Inferior parietal cortex (tissue), 1 donor: Measurements from ENCODE around the gene UBL4A.

ENCODE experiments used
- DNase-seq: peaks from one replicate; pipeline ENCODE4 v3.0.0-alpha.2; 2016; ENCODE audit errors: extremely low spot score

UBL4A gene

DNA sequence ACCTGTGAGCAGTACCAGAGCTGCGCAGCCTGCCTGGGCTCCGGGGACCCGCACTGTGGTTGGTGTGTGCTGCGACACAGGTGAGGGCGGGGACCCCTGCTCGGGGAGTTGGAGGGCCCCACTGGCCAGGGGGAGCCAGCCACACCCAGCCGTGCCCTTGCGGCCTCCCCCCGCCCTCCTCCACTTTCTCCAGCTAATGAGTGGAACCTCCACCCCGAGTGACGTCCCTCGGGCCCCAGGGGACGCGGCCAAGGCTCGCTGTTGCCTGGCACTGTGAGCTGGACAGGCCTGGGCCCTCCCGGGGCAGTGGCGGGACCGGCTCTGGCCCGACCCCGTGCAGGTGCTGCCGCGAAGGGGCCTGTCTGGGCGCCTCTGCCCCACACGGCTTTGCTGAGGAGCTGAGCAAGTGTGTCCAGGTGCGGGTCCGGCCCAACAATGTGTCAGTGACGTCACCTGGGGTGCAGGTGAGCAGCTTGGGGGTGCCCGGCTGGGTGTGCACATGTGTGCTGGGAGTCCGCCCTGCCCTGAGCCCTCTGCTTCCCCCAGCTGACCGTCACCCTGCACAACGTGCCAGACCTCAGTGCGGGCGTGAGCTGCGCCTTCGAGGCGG is 22.7 kb downstream of the UBL4A start:
- DNase-seq = no peak

GRCh38 chrX:154462396-154462795 is 24.0 kb downstream of the UBL4A start:
- DNase-seq = no peak

- no peak for DNase-seq
Observed at GRCh38 chrX:154460326-154460725, 26.1 kb downstream of the UBL4A start.

GRCh38 chrX:154459832-154460231 is 26.6 kb downstream of the UBL4A start:
- no peak for DNase-seq

DNA sequence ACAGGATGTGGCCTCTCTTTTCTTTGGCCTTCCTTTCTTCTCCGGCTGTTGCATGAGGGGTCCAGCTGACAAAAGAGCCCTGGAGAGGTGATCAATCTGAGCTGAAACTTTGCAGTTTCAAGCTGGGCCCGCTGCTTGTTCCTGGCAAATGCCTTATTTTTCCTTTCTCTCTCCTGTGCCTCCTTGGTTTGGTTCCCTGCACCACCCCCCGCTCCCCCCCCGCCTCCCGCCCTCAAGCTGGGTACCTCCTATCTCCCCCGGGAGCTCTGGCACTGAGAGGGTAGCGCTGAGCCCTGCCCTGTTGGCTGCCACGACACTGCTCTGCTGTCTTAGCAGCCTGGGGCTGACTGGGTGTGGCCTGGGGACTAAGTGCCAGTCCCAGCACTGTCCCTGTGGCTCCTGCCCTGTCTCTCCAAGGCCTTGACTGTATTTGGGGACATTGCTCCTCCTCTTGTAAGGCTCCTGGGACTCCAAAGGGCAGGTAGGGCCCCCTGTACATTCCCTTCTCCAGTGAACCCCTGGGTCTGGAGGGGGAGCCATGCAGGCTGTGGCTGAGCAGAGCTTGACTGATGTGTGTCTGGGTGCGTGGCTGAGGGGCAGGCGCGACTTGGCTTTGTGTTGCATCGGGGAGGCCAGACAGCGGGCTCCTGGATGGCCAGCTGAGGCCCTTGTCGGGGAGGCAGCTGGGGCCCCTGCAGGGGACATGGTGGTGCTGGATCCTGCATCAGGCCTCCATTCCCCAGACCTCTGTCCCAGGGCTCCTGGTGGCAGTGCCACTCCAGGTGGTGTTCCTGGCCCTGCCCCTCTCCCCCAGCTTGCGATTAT is 27.2 kb downstream of the UBL4A start:
- no peak for DNase-seq

DNA sequence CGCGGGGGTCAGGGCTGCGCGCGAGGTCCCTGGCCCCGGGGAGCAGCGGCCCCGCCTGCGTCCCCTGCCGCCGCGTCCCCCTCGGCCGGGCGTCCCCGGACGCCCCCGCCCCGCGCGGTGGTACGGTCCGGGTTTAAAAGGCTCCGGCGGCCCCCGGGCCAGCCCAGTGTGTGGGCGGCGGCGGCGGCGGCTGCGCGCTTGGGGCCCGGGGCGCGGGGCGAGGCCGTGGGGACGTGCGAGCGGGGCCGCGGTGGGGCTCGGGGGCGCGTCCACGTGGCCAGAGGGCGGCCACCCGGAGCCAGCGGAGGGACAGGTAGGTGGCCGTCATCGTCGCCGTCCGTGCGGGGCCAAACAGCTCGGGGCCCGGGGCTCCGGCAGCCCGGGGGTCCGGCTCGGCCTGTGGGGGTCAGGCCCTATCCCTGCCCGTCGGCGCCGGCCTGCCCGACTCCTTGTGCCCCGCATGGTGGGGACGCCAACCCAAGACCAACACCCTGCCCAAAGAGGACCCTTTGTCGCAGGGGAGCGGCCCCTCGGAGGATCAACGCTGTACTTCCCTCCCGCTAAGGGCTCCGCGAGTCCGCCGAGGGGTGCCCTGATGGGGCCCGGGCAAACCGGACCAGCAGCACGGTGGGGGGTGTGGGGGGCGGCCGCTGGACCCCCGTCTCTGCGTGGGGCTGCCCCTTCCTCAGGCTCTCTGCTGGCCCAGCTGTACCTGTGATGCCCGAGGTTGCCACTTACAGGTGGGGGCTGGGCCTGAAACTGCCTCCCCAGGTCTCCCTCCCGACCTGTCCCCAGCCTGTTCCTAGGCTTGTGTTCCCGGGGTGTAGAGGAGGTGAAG is 28.1 kb downstream of the UBL4A start, which contains the start of gene PLXNA3:
Gene PLXNA3, plus strand, starts transcription at position 166 of the 838 bp plus-strand sequence. CDS start 1,903 bp downstream, outside the sequence.
- DNase-seq = no peak

DNA sequence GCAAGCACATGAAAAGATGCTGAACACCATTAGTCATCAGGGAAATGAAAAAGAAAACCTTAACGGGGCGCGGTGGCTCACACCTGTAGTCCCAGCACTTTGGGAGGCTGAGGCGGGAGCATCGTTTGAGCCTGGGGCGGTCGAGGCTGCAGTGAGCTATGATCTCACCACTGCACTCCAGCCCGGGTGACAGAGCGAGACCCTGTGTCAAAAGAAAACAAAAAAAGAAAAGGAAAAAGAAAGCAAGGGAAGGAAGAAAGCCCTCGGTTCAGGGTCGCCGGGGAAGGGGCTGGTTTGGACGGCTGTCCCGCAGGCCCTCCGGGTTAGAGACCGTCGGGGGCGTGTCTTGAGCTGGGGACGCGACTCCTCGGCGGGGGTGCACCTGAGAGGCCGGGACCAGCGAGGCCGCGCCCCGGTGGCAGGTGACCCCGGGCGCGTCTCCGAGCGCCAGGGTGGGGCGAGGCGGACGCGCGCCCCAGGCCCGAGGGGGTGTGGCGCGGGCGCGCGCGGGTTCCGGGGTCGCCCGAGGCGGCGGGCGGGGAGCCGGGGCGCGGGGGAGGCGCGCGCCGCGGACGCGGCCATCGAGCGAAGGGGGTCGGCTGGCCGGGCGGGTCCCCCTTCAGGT is 28.8 kb downstream of the UBL4A start:
- no peak for DNase-seq

GRCh38 chrX:154452823-154453222 is 33.6 kb downstream of the UBL4A start:
- no peak for DNase-seq

DNA sequence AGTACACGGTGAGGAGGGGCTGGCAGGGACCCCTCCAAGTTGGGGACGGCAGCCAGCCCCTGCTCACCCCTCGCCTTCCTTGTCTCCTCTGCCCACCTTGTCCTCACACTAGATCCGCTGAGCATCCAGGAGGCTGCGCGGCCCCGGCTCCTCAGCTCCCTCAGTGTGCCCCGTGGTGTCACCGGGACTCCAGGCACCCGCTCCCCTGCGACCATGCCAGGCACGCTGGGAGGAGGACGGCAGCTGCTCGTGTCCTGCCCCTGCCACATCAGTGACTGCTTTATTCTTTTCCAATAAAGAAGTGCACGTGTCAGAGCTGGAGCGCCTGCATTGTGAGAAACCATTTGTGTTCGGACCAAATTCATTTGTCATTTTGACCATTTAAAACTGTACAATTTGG is 36.1 kb downstream of the UBL4A start:
- no peak for DNase-seq

DNA sequence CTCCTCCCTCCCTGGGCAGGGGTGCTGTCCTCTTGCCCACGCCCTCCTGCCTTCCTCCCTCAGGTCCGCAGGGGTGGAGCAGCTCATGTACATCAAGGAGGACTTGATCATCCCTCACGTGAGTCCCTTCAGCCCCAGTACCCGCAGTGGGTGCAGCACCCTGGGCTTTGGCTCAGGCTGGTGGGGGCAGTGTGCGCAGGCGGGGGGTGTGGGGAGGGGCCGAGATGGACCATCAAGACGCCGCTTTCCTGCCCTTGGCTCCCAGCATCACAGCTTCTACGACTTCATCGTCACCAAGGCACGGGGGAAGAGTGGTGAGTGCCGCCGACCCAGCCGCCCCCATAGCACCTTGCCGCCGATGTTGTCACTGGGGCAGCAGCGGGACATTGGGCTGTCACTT is 36.8 kb downstream of the UBL4A start:
- no peak for DNase-seq

DNA sequence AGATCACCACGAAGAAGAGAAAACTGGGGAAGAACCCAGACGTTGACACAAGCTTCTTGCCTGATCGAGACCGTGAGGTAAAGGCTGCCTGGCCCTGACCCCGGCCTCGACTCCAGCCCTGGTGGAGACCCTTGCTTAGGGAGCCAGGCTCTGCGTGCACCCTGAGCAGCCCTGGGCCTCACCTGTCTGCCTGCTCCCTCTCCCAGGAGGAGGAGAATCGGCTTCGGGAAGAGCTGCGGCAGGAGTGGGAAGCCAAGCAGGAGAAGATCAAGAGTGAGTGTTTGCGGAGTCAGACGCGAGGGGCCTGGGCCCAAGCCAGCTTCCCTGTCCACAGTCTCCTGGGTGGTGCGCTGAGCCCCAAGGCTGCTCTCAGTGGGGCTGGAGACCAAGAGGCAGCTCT is 37.9 kb downstream of the UBL4A start:
- DNase-seq = no peak

DNA sequence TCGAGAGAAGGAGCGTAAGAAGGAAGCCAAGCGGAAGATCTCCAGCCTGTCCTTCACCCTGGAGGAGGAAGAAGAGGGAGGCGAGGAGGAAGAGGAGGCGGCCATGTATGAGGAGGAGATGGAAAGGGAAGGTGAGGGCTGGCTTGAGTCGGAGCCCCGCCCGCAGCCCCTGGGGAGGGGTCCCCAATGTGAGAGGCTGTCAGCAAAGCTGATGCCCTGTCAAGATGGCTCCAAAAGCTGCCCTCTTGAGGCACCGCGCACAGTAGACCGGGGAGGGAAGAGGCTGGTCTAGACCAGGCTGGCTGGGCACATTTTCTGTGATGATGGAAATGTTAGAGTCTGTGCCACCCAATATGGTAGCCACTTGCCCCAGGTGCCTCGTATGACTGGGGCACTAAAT is 40.0 kb downstream of the UBL4A start:
- no peak for DNase-seq

GRCh38 chrX:154445776-154446175 is 40.6 kb downstream of the UBL4A start:
- no peak for DNase-seq

DNA sequence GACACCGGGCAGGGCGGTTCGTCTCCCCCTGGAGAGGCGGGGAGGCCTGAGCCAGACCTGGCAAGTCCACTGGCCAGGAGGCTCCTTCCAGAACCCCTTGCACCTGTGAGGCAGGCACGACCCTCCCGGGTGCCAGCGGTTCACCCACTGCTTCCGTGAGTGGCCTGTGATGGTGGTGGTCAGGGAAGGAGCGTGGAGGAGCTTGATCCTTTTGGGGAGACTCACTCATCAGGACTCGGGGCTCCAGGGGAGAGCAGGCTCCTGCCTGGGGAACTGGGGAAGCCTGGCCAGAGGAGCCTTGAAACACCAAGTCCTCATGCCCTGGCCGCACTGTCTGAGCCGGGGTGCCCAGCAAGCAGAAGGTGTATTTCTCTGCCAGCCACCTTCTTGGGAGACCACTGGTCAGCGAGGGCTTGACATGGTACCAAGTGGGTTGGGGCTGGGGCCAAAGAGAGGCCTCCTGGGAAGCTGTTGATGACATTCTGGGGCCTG is 41.6 kb downstream of the UBL4A start:
- no peak for DNase-seq

GRCh38 chrX:154443992-154444754 is 42.2 kb downstream of the UBL4A start, which contains the start of gene FAM50A:
Gene FAM50A (plus strand): TSS chrX:154444141. CDS start chrX:154444236, 95 bp downstream.
- DNase-seq = no peak

GRCh38 chrX:154443479-154443910 is 42.9 kb downstream of the UBL4A start:
- no peak for DNase-seq

GRCh38 chrX:154441984-154442707 is 44.3 kb downstream of the UBL4A start:
- DNase-seq = no peak

DNA sequence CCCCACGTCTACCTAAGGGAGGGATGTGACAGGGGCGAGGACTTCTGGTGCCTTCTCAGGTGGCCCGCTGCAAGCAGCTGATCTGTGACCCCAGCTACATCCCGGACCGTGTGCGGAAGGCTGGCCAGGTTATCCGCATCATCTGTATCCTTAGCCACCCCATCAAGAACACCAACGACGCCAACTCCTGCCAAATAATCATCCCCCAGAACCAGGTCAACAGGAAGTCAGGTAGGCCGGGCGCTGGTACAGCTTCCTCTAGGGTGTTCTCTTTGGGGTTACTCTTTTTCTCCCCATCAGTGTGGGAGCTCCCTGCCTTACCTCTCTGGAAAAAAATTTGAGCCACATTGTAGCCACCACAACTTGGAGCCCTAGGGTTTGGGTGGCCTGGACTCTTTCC is 44.9 kb downstream of the UBL4A start:
- no peak for DNase-seq

DNA sequence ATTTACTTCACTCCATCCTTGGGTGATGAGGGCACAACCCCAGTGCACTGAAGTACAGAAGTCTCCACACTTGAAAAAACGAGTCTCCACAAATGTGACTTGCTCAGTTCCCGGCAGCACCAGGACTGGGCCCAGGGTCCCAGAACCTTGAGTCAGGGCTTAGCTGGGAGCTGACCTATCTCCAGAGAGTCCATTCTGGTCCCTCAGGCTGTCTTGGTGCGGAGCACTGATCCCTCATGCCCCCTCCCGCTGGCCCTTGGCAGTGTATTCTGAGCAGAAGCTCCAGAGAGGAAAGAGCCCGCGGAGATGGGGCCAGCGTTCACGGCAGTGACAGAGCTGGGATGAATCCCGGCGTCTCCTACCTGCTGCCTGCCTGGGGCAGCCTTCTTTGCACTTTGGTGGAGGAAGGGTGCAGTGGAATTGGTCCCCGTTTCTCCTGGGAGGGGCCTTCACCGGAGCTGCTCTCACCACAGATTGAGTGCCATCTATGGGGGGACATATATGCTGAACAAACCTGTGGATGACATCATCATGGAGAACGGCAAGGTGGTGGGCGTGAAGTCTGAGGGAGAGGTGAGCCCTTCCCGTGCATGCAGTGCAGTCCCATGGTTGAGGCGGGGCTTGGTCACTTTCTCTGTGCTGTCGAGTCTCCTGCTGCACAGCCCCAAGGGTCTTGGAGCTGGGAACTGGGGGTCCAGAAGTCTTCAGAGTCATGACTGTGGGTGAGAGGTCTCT is 45.6 kb downstream of the UBL4A start:
- no peak for DNase-seq
